ENCODE measurements around the gene MBD5.

Gene MBD5

DNA sequence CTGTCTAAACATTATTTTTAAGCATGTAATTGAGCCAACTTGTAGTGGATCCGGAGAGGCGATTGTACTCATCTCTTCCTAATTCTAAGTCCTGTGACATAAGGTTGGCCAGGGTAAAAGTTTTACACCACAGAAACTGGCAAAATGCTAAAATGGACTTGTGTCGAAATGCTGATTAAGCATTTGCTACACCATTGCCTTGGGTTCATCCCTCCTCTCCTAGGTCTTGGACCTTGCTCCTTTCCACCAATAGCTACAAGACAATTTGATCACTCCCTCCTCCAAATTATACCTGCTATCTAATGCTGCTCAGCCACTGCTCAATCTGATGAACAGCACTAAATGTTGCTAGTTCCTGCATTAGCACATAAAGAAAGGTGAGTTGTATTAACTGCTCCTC is 491.0 kb downstream of the MBD5 start:
- DNase-seq (ENCODE audit: low spot score in 2 of 2) (no peak), ATAC-seq (ENCODE audit: low read depth) (no peak)
- H3K4me3 Mint-ChIP-seq, result no peak overlapping the region
- no peaks in the 10 kb centered on the region for H3K27me3 Mint-ChIP-seq
- H3K4me1 Mint-ChIP-seq, result peaks cover 8% of the 10 kb centered on the region
- H3K36me3 Mint-ChIP-seq, result peaks cover 8% of the 10 kb centered on the region
- no peak overlapping the region for H3K27ac Mint-ChIP-seq
- no peaks in the 10 kb centered on the region for H3K9me3 Mint-ChIP-seq

DNA sequence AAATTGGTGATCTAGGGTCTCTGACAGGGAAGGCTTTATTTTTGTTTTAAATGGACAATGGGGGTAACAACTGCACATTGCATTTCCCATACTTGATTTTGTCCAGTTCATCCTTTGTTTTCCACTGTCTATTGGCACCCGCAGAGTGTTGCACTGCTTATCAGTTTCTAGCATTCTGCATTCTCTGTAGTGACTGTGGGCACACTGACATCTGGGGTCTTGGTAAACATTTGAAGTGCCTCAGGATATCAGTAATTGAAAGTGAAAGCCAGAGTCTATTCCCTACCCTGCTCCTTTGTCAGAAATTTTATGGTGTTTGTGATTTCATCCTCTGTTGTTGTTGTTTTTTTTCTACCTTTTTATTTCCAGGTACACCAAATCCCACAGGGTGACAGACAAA is 491.6 kb downstream of the MBD5 start:
- no peak overlapping the region for H3K27ac Mint-ChIP-seq
- H3K4me3 Mint-ChIP-seq, result no peak overlapping the region
- H3K4me1 Mint-ChIP-seq, result peaks cover 8% of the 10 kb centered on the region

DNA sequence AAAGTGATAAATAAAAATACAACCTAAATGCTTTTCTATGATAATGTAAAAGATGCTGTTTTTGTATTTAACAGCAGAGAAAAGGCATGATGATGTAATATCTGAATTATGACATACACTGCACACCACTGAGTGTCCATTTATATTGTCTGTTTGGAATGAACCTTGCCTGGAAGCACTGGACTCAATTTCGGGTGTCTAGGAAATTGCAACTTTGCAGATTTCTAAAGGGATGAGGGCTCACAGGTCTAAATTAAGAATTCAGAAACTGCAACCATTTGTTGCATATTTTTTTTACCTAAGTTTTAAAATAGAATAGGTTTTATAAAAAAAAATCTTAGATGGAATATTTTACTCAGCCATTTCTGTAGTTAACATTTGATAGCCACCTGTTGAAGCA is 492.5 kb downstream of the MBD5 start:
- H3K4me1 Mint-ChIP-seq, result peaks cover 8% of the 10 kb centered on the region
- no peaks in the 10 kb centered on the region for H3K9me3 Mint-ChIP-seq
- no peak overlapping the region for H3K4me3 Mint-ChIP-seq
- no peak overlapping the region for H3K27ac Mint-ChIP-seq
- peaks cover 2% of the 10 kb centered on the region for H3K27me3 Mint-ChIP-seq
- ATAC-seq (ENCODE audit: low read depth) (no peak), DNase-seq (ENCODE audit: low spot score in 2 of 2) (no peak)
- H3K36me3 Mint-ChIP-seq, result peaks cover 15% of the 10 kb centered on the region

More for the DNA sequence above, 491.6 kb downstream of the MBD5 start:
- ATAC-seq (ENCODE audit: low read depth), result no peak
- Mint-ChIP-seq H3K9me3 (no peaks in the 10 kb centered on the region), H3K36me3 (peaks cover 8% of the 10 kb centered on the region), H3K27me3 (no peaks in the 10 kb centered on the region)
- no peak for DNase-seq (ENCODE audit: low spot score in 2 of 2)

DNA sequence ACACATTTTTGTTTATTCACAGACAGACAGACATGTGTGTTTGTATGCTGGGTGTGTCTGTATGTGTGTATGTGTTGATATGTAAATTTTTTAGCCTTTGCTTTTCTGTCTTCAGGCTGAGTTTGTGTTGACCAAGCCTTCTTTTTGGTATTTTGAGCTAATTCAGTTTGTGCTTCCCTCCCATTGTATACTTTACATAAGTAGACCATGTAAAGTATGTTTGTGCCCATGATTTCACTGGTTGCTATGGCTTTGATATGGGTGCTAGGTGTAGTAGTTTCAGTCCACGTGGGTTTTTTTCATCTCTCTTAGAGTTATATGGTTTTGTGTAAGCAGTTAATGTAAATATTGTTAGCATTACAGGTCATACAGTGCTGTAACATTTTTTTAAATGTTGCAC is 494.2 kb downstream of the MBD5 start:
- Mint-ChIP-seq H3K27ac (no peak overlapping the region), H3K4me1 (no peaks in the 10 kb centered on the region), H3K4me3 (no peak overlapping the region), H3K9me3 (no peaks in the 10 kb centered on the region), H3K27me3 (peaks cover 2% of the 10 kb centered on the region), H3K36me3 (peaks cover 16% of the 10 kb centered on the region)
- ATAC-seq (ENCODE audit: low read depth) (no peak), DNase-seq (ENCODE audit: low spot score in 2 of 2) (no peak)

DNA sequence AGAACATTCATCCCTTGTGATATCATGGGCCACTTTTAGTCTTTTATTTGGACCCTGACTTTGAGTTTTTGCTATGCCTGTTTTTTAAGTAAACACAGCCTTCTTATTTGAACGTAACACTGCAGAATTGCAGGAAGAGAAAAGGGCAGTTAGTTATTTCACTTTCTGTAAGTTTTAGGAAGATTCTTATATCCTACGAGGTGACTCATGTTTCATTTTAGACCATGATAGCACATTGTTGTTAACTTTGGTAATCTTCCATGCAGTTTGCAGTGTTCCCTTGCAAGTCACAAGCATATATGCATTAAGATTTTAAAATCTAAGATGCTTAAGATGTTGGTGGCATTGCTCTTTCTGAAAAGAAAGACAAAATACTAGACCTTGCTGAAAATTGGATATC is 495.1 kb downstream of the MBD5 start:
- Mint-ChIP-seq H3K4me3 (no peak overlapping the region), H3K9me3 (no peaks in the 10 kb centered on the region), H3K27me3 (peaks cover 2% of the 10 kb centered on the region), H3K27ac (no peak overlapping the region), H3K36me3 (peaks cover 16% of the 10 kb centered on the region), H3K4me1 (no peaks in the 10 kb centered on the region)
- DNase-seq (ENCODE audit: low spot score in 2 of 2) (no peak), ATAC-seq (ENCODE audit: low read depth) (no peak)

DNA sequence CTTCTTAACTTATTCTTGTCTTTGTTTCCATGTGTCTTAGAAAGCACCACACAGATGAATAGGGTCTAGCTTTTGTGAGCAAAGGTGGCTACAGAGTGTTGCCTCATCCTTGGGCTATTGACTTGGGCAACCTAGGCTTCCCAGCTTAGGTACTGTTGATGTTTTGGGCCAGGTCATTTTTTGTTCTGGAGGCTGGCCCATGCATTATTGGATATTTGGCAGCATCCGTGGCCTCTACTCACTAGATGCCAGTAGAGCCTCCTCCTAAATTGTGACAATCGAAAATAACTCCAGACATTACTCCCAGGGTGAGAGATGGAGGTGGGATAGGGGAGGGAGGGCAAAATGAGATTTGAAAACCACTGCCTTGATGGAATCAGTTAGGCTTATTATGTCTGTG is 496.4 kb downstream of the MBD5 start:
- ATAC-seq (ENCODE audit: low read depth), result no peak

DNA sequence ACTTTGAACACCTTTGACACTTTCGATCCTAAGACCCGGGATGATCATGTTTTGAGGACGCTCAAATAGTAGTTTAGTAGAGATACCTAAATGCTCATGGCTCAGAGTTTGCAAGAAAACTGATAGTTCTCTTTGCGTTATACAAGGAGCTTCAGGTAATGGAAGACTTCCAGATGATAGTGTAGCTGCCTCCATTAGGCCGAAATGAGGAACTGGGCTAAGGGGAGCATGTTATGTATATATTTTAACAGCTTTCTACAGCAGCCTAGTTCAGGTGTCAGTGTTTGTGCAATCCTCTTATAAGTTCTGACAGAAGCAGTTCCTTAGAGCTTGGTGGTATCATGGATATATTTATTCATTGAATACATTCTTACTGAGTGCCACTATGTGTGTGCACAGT is 496.9 kb downstream of the MBD5 start:
- DNase-seq (ENCODE audit: low spot score in 2 of 2) (no peak), ATAC-seq (ENCODE audit: low read depth) (no peak)
- H3K4me3 Mint-ChIP-seq, result no peak overlapping the region
- H3K36me3 Mint-ChIP-seq, result peaks cover 14% of the 10 kb centered on the region
- peaks cover 2% of the 10 kb centered on the region for H3K27me3 Mint-ChIP-seq
- H3K27ac Mint-ChIP-seq, result no peak overlapping the region
- no peaks in the 10 kb centered on the region for H3K9me3 Mint-ChIP-seq
- H3K4me1 Mint-ChIP-seq, result no peaks in the 10 kb centered on the region

More for the DNA sequence above, 496.4 kb downstream of the MBD5 start:
- no peak for DNase-seq (ENCODE audit: low spot score in 2 of 2)
- Mint-ChIP-seq H3K27ac (no peak overlapping the region), H3K9me3 (no peaks in the 10 kb centered on the region), H3K4me3 (no peak overlapping the region), H3K27me3 (peaks cover 2% of the 10 kb centered on the region), H3K4me1 (no peaks in the 10 kb centered on the region), H3K36me3 (peaks cover 16% of the 10 kb centered on the region)

DNA sequence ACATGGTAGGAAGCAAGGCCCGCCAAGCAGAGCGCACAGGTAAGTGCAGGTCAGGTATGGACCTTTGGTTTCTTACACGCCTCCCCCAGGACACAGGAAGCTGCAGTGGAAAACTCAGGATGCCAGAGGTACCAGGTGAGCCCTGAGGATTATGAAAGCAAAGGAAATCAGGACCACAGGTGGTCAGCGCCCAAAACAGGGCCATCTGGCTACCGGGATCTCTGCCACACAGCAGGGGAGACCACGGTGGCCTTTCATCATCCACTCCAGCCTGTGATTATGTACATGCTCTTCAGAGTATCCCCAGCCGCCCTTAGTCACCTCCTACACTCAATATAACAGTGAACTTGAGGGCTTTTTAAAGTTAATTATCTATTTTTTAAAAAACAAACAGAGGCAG is 498.1 kb downstream of the MBD5 start:
- Mint-ChIP-seq H3K4me1 (peaks cover 3% of the 10 kb centered on the region), H3K27ac (no peak overlapping the region), H3K36me3 (peaks cover 14% of the 10 kb centered on the region), H3K4me3 (no peak overlapping the region), H3K27me3 (peaks cover 2% of the 10 kb centered on the region), H3K9me3 (no peaks in the 10 kb centered on the region)
- ATAC-seq (ENCODE audit: low read depth) (no peak), DNase-seq (ENCODE audit: low spot score in 2 of 2) (no peak)

DNA sequence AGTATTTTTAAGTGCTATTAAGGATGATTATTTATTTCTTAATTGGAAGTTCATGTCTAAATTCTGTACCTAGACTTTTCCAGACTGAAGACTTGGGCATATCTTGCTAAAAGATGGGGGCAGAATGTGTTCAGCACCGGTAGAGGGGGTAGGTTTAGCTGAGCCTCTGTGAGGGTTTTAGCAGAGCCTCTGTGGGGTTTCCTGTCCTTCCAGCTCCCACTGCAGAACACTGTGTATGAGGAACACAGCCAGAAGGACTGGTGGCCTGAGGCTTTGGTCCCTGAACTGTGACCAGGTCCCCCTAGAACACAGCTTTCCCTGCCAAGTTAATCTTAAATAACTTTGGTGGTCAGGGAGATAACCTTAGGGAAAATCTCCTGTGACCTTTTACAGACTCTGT is 500.3 kb downstream of the MBD5 start:
- Mint-ChIP-seq H3K4me3 (no peak overlapping the region), H3K9me3 (no peaks in the 10 kb centered on the region), H3K36me3 (peaks cover 8% of the 10 kb centered on the region), H3K4me1 (peaks cover 3% of the 10 kb centered on the region), H3K27me3 (peaks cover 3% of the 10 kb centered on the region), H3K27ac (no peak overlapping the region)
- ATAC-seq (ENCODE audit: low read depth) (no peak), DNase-seq (ENCODE audit: low spot score in 2 of 2) (no peak)

DNA sequence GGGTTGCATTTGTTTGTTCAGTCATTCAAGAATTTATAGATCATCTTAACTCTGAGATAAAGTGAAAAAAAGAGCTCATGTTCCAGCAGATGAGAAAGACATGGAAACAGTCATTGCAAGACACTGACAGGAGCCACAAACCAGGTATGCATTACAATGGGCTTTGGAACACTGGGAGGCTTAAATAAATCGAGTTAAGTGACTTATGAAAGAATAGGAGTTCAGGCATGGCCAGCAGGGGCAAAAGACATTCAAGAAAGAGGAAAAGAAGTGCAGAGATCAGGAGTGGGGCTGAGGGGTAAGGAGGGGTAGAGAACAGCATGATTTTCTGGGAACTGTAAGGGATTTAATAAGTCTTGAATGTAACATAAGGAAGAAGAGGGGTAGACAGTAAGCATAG is 502.4 kb downstream of the MBD5 start:
- Mint-ChIP-seq H3K9me3 (no peaks in the 10 kb centered on the region), H3K4me3 (no peak overlapping the region), H3K4me1 (peaks cover 3% of the 10 kb centered on the region), H3K36me3 (peaks cover 2% of the 10 kb centered on the region), H3K27ac (no peak overlapping the region), H3K27me3 (peaks cover 1% of the 10 kb centered on the region)
- DNase-seq (ENCODE audit: low spot score in 2 of 2) (no peak), ATAC-seq (ENCODE audit: low read depth) (no peak)

DNA sequence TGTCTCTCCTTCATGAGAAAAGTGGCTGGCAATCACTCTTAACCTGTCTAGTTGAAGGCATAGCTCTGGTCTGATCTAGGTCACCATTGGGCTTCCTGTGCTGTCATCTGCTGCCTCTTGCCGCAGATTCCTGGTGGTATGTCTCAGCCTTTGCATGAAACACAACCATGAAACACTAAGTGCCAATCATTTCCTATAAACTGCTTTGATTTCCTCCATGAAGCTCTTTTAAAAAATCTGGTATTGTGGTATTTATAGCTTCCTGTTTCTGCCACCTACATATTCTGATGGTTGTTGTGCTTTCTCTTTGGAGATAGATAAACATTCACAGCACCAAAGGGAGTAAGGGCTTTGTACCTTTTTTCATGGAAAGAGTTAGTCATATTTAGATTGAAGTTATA is 503.6 kb downstream of the MBD5 start:
- Mint-ChIP-seq H3K27ac (no peak overlapping the region), H3K27me3 (peaks cover 3% of the 10 kb centered on the region), H3K36me3 (no peaks in the 10 kb centered on the region), H3K4me3 (no peak overlapping the region), H3K9me3 (no peaks in the 10 kb centered on the region), H3K4me1 (peaks cover 3% of the 10 kb centered on the region)
- ATAC-seq (ENCODE audit: low read depth) (no peak), DNase-seq (ENCODE audit: low spot score in 2 of 2) (no peak)

DNA sequence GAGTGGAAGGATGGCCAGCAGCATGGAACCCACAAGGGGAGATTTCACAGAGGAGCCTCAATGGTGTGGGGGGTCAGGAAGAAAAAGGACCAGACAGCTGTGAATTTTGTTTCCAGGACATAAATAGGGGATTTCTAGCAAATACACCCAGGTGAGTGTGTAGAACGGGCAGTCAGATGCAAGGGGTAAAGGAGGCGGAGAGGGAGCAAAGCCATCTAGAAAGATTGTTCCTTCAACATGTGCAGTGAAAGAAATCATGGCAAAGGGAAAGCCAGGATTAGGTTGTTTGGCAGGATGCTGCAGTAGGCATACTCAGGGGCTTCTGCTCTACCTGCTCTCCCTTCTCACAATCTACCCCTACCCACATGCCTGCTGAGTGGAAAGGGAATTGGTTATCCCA is 504.2 kb downstream of the MBD5 start:
- DNase-seq (ENCODE audit: low spot score in 2 of 2), result no peak
- ATAC-seq (ENCODE audit: low read depth), result no peak
- Mint-ChIP-seq H3K4me3 (no peak overlapping the region), H3K27ac (no peak overlapping the region), H3K27me3 (peaks cover 4% of the 10 kb centered on the region), H3K9me3 (no peaks in the 10 kb centered on the region), H3K4me1 (peaks cover 3% of the 10 kb centered on the region), H3K36me3 (no peaks in the 10 kb centered on the region)

DNA sequence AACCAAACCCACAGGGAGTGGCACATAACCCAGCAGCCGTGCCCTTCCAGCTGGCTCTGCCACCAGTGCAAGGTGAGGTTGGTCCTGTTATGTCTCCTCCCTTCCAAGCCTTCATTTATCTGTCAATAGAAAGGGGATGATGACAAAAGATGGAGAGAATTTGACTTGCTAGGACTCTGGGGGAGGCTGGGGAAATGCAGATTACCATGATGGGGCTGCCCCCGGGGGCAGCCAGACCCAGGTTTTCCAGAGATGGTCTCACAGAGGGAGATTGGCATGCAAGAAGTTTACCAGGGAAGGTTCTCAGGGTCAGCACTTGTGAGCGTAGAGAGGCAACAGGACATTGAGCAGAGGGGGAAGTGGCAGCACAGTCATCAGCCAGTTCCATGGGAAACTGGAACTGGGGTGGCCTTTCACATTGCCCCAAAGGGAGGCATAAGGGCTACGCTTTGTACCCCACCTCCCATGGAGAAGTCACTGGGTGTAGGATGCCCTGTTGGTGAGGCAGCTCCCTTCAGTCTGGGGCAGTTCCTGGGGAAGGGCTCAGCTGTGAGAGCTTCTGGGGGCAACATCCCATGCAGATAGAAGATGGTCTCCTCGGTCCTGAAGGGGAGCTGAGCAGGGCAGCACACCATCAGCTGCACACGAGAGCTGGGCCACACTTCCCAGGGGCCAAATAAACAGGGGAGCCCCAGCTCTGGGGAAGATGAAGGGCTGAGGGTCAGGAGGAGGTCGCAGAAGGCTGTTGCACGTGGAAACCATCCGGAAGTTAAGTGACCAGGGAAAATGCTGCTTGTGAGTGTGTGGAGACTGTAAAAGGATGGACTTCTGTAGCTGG is 505.8 kb downstream of the MBD5 start:
- H3K27ac Mint-ChIP-seq, result peak overlapping the region; percentile 10
- peaks cover 4% of the 10 kb centered on the region for H3K27me3 Mint-ChIP-seq
- no peak overlapping the region for H3K4me3 Mint-ChIP-seq
- H3K9me3 Mint-ChIP-seq, result no peaks in the 10 kb centered on the region
- ATAC-seq (ENCODE audit: low read depth) (no peak), DNase-seq (ENCODE audit: low spot score in 2 of 2) (no peak)
- H3K4me1 Mint-ChIP-seq, result peaks cover 3% of the 10 kb centered on the region
- H3K36me3 Mint-ChIP-seq, result no peaks in the 10 kb centered on the region

DNA sequence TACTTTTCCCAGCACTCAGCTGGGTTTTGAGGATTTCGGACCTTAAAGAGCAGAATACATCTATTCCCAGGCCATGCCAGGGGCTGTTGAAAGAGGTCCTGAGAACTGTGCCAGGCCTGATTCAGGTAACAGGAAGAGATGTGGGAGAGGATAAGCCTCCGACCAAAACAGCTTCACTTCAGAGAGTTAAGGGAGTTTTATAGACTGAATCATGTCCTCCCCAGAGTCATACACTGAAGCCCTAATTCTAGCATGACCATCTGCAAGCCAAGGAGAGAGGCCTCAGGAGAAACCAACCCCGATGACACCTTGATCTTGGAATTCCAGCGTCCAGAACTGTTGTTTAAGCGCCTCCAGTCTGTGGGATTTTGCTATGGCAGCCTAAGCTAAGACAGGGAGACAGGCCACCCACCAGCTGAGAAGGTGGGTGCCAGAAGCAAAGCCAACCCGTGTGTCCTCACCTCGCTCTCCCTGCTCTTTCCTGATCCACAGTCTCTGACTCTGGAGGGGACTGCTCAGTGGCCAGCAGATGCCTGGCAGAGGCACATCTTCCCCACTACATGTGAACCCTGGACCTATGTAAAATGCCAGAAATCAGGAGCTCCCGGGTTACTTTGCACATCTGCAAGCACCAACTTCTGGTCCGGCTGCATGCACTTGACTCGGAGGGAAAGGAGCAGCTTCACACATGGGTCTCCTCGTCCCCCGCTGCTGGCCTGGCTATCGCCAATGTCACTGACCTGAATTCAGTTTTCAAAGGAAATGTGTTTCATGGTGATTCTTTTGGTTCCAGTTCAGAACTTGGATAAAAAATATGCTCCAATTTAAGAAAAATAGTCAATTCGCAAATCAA is 506.8 kb downstream of the MBD5 start:
- Mint-ChIP-seq H3K36me3 (no peaks in the 10 kb centered on the region), H3K4me1 (peaks cover 3% of the 10 kb centered on the region), H3K4me3 (no peak overlapping the region), H3K27ac (peak overlapping the region; percentile 10), H3K9me3 (no peaks in the 10 kb centered on the region), H3K27me3 (peaks cover 7% of the 10 kb centered on the region)
- DNase-seq (ENCODE audit: low spot score in 2 of 2) (no peak), ATAC-seq (ENCODE audit: low read depth) (no peak)
